ENCODE measurements around the gene BIRC7. TPM values are rescaled to one million over a fixed set of nuclear protein-coding genes. Genes with fewer than 3 reads are reported as not detected.

Gene BIRC7
- polyA plus RNA-seq, 1 donor (not counting 4 experiments of a cell fraction or from before 2014, with no cell fraction given), result not detected

DNA sequence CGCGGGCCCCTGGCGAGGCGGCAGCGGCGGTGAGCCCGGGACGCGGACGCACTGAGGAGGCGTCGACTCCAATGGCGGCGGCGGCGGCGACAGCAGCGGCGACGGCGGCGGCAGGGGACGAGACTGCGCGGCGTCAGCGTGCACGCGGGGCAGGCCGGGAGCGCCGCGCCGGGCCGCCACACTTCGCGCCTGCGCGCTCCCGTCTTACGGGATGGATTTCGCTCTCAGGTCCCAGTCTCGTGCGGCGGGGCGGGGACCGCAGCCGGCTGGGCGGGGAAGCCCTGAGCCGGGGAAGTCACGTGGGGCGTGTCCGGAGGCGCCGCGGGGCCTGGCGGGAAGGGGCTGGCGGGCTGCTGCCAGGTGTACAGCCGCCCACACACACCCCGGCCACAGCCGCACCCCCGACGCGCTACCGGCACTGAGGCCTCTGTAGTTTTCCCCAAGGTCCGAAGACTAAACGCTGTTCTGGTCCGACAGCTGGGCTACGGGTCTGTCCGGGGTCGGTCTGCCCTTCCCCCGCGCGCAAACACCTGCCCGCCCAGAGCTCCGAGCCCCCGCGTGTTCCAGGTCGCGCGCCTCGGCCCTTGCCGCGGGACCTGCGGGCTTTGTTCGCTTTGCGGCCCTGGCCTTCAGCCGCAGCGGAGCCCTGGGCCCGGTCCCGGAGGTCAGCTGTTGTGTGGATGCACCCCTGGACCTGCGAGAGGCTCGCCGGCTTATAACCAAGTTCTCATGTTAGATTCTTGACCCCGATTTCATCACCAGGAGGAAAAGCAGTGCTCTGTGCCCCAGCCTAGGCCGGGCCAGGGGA, 19.5 kb upstream of the BIRC7 start, which contains the start of gene YTHDF1:
YTHDF1 (minus strand) TSS at position 91 of the 808 bp plus-strand sequence. CDS start 239 bp downstream, outside the sequence.
- H3K36me3 ChIP-seq (ENCODE audit: control insufficient read depth in 2 of 2, extremely low read depth in 1 of 2, insufficient read depth in 2 of 2, low read length in 2 of 2), result peaks cover 9 to 18% of the 10 kb centered on the region in 2 experiments
- TF ChIP-seq EZH2 (IDR thresholded peaks at IDR 0.05; ENCODE audit: low read length), result no peak
- TF ChIP-seq, protein P1, sequence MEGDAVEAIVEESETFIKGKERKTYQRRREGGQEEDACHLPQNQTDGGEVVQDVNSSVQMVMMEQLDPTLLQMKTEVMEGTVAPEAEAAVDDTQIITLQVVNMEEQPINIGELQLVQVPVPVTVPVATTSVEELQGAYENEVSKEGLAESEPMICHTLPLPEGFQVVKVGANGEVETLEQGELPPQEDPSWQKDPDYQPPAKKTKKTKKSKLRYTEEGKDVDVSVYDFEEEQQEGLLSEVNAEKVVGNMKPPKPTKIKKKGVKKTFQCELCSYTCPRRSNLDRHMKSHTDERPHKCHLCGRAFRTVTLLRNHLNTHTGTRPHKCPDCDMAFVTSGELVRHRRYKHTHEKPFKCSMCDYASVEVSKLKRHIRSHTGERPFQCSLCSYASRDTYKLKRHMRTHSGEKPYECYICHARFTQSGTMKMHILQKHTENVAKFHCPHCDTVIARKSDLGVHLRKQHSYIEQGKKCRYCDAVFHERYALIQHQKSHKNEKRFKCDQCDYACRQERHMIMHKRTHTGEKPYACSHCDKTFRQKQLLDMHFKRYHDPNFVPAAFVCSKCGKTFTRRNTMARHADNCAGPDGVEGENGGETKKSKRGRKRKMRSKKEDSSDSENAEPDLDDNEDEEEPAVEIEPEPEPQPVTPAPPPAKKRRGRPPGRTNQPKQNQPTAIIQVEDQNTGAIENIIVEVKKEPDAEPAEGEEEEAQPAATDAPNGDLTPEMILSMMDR (optimal IDR thresholded peaks at IDR 0.05 in 1 of 3, IDR thresholded peaks at IDR 0.05 in 1 of 3, conservative IDR thresholded peaks at IDR 0.05 in 1 of 3; ENCODE audit: extremely low read depth in 1 of 3, insufficient read depth in 2 of 3, low read length in 3 of 3), result no peak
- FAIRE-seq (no peak), DNase-seq (ENCODE audit: low read depth, low spot score) (peak; percentile 56)
- H3K9me1 ChIP-seq (ENCODE audit: control insufficient read depth, extremely low read depth, insufficient read depth, low read length), result no peaks in the 10 kb centered on the region
- peak within 1 kb of the TSS; percentile 80 for H2AFZ ChIP-seq (ENCODE audit: control insufficient read depth, low read length)
- H3K9me3 ChIP-seq (ENCODE audit: control insufficient read depth, low read depth, low read length), result no peaks in the 10 kb centered on the region
- H3K4me1 ChIP-seq (ENCODE audit: control insufficient read depth, extremely low read depth, insufficient read depth, low read length), result peaks cover 18% of the 10 kb centered on the region
- H3K79me2 ChIP-seq (ENCODE audit: control insufficient read depth, insufficient read depth, low read length), result peaks cover 45% of the 10 kb centered on the region
- H4K20me1 ChIP-seq (ENCODE audit: control insufficient read depth, extremely low read depth, insufficient read depth, low read length), result peaks cover 19% of the 10 kb centered on the region
- peak within 1 kb of the TSS; percentile 68 for H3K4me2 ChIP-seq (ENCODE audit: control insufficient read depth, extremely low read depth, insufficient read depth, low read depth, low read length)
- dilution Hi-C loops (cut with MboI; ENCODE audit: extremely low pct_ligation_motif_present, low sequenced_read_pairs), result no loop called here
- H3K4me3 ChIP-seq (ENCODE audit: control insufficient read depth in 2 of 3, extremely low read depth in 1 of 3, insufficient read depth in 2 of 3, low read depth in 1 of 3, low read length in 3 of 3), result peak within 1 kb of the TSS; percentile 55 to 94 (median 88)
- H3K9ac ChIP-seq (ENCODE audit: control insufficient read depth, extremely low read depth, insufficient read depth, low read length), result peak within 1 kb of the TSS; percentile 87
- H3K27me3 ChIP-seq (ENCODE audit: control insufficient read depth, extremely low read depth, insufficient read depth, low read length), result peaks cover 4% of the 10 kb centered on the region
- H3K27ac ChIP-seq (ENCODE audit: control insufficient read depth, insufficient read depth, low read length), result peak within 1 kb of the TSS; percentile 62

DNA sequence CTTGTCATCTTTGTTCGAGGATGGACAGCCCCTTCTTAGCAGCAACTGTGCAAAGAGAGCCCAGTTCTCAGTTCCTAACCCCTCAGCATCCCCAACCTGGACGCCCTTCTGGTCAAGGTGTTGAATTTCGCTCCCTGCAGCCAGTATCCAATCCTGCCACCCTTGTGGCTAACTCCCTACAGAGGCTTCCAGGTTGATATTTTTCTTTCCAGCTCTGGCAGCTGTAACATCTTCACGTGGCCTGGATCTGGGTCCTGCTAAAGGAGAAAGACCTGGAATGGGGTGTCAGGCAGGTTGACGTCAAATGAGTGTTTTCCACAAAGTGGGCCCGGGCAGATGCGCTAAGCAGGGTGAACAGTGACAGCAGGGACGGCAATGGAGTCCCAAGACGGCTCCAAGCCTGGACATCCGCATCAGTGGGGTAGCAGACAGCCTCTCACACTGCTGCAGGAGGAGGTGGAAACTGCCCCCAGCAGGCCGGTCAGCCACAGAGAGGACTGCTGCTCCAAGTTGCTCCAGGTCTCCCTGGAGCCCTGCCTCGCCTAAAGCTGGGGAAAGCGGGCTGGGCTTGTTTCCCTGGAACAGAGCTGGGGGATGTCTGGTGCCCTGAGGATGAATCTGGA, 18.7 kb upstream of the BIRC7 start:
- H3K9me1 ChIP-seq (ENCODE audit: control insufficient read depth, extremely low read depth, insufficient read depth, low read length), result no peaks in the 10 kb centered on the region
- H3K4me3 ChIP-seq (ENCODE audit: control insufficient read depth in 2 of 3, extremely low read depth in 1 of 3, insufficient read depth in 2 of 3, low read depth in 1 of 3, low read length in 3 of 3), result peak overlapping the region in 2 of 3 experiments; percentile 47 to 59
- no peak for FAIRE-seq
- no peak for DNase-seq (ENCODE audit: low read depth, low spot score)
- TF ChIP-seq, protein P1 (optimal IDR thresholded peaks at IDR 0.05 in 1 of 3, IDR thresholded peaks at IDR 0.05 in 1 of 3, conservative IDR thresholded peaks at IDR 0.05 in 1 of 3; ENCODE audit: extremely low read depth in 1 of 3, insufficient read depth in 2 of 3, low read length in 3 of 3), result no peak
- peak overlapping the region; percentile 80 for H2AFZ ChIP-seq (ENCODE audit: control insufficient read depth, low read length)
- H4K20me1 ChIP-seq (ENCODE audit: control insufficient read depth, extremely low read depth, insufficient read depth, low read length), result peaks cover 18% of the 10 kb centered on the region
- peaks cover 38% of the 10 kb centered on the region for H3K79me2 ChIP-seq (ENCODE audit: control insufficient read depth, insufficient read depth, low read length)
- peaks cover 9 to 17% of the 10 kb centered on the region in 2 experiments for H3K36me3 ChIP-seq (ENCODE audit: control insufficient read depth in 2 of 2, extremely low read depth in 1 of 2, insufficient read depth in 2 of 2, low read length in 2 of 2)
- H3K4me2 ChIP-seq (ENCODE audit: control insufficient read depth, extremely low read depth, insufficient read depth, low read depth, low read length), result peak overlapping the region; percentile 68
- H3K27ac ChIP-seq (ENCODE audit: control insufficient read depth, insufficient read depth, low read length), result no peak overlapping the region
- no peaks in the 10 kb centered on the region for H3K9me3 ChIP-seq (ENCODE audit: control insufficient read depth, low read depth, low read length)
- dilution Hi-C loops (cut with MboI; ENCODE audit: extremely low pct_ligation_motif_present, low sequenced_read_pairs), result no loop called here
- H3K4me1 ChIP-seq (ENCODE audit: control insufficient read depth, extremely low read depth, insufficient read depth, low read length), result peaks cover 18% of the 10 kb centered on the region
- peaks cover 8% of the 10 kb centered on the region for H3K27me3 ChIP-seq (ENCODE audit: control insufficient read depth, extremely low read depth, insufficient read depth, low read length)
- peak overlapping the region; percentile 87 for H3K9ac ChIP-seq (ENCODE audit: control insufficient read depth, extremely low read depth, insufficient read depth, low read length)
